GM23338 (cell line): ENCODE results near the gene RYR3.

ENCODE experiments used
- CTCF ChIP-seq, 2 experiments: fragments of 200-600 bp in 1 of 2; sonication (generic) in 1 of 2; conservative IDR thresholded peaks; 2 replicates each; pipeline versions ENCODE4 v1.5.1 to v1.6.1; 2016 to 2017; ENCODE audit warnings: antibody characterized with exemption in 2 of 2, low read depth in 2 of 2, mild to moderate bottlenecking in 2 of 2, moderate library complexity in 1 of 2
- REST ChIP-seq: IDR thresholded peaks from one replicate; pipeline ENCODE4 v1.6.1; 2018; ENCODE audit warnings: antibody characterized with exemption; ENCODE audit not compliant: unreplicated experiment

- TF ChIP-seq CTCF (conservative IDR thresholded peaks at IDR 0.05; ENCODE audit: low read depth in 2 of 2) (no peak), REST (no peak)
Observed at GRCh38 chr15:33320017-33320416, 9.2 kb downstream of the RYR3 start.
